ENCODE measurements around the gene SDHC.
"Not testable (repeated sequence)": the region's sequence is repeated elsewhere in the genome, so short reads cannot be mapped to it uniquely, and the experiment has no call there.

- TF ChIP-seq CTCF, POLR2A (IDR thresholded peaks at IDR 0.05): not testable (repeated sequence)
Measured at GRCh38 chr1:161391136-161391535, 77.0 kb downstream of the SDHC start.

All from ovary (tissue), 3 donors.